HG03457 (cell line): Measurements from ENCODE around the gene LRP1.

Source experiments
- ATAC-seq: cut with Tn5 transposase; IDR thresholded peaks from one replicate; pipeline ENCODE4 v1.9.1; 2021; ENCODE audit warnings: moderate number of reproducible peaks; ENCODE audit not compliant: unreplicated experiment

LRP1 gene

GRCh38 chr12:57093415-57094207 lies 34.7 kb upstream of the LRP1 start:
- ATAC-seq, result no peak

DNA sequence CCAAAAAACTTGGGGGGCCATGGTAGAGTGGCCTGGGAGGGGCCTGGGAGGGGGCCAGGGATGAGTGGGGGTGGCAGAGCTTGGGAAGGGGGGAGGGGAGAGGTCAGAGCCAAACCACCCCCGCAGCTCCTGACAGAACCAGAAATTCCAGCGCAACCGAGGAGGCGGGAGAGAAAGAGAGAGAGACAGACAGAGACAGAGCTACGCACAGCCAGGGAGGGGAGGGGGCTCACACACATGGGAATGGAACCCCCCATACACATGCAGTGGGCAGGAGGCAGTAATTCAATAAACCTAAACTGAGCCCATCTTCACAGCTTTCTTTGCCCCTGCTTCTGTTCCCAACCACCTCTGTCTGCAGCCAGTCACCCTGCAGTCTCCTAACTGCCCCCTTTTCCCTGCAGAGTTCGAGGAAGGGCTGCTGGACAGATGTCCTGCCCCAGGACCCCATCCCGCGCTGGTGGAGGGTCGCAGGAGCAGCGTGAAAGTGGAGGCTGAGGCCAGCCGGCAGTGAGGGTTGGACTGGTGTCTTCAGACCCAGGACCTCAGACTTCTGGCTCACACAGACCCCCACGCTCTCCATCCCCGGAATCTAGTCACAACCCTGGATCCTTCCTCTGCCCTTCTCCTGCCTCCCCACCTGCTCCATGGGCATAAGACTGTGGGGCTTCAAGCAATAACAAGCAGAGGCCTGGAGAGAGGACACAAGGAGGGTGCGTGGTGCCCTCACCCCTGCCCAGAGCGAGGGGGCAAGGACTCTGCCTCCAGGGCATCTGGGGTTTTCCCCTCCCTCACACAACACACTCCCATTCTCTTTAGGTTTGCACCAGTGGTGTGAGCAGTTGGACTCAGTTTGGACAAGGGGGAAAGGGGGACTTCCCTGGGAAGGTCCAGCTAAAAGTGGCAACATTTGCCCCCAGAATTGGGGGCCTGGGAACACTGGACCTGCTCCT lies 33.8 kb upstream of the LRP1 start:
- ATAC-seq, result no peak

DNA sequence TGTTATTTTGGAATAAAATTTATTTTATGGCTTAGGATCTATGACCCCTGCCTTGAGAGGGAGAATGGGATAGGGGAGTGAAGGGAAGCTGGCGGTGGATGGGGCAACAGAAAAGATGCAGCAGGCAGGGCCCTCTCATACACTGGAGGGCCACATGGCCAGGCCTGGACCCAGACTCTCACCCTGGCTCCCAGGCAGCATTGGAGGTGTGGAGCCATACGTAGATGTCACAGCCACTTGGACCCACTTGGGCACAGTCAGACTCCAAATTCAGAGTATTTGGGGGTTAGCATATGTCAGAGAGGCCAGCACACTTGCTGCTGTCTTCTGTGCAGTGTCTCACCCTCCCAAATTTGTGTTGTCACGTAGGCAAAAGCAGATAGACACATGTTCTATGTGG lies 32.8 kb upstream of the LRP1 start:
- no peak for ATAC-seq

DNA sequence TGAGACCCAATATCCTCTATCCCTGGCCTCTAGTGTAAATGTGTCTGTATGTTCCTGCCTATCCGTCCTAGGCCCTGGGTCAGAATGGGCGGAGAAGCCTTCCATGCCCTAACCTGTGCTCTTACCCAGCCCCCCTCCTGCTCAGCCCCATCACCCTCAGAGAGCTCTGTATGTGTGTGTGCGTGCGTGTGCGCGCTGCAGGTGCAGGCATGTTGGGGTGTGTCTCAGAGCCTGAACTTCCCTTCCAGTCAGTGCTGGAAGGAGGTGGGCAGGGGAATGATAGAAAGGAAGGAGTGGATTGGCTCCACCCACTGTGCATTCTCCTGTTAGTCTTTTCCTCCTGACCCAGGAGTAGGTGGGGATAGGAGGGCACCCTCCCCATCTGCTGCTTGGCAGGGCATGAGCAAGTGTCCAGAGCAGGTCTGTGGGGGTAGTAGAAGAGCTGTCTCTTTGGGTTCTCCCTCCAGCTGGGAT lies 32.1 kb upstream of the LRP1 start:
- no peak for ATAC-seq

GRCh38 chr12:57096748-57097553 lies 31.3 kb upstream of the LRP1 start:
- no peak for ATAC-seq

DNA sequence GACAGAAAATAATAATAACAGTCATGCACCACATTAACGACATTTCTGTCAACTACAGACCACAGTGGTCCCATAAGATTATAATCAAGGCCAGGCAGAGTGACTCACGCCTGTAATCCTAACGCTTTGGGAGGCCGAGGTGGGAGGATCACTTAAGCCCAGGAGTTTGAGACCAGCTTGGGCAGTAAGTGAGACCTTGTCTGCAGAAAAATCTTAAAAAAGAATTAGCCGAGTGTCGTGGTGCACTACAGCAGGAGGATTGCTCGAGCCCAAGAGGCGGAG lies 30.8 kb upstream of the LRP1 start:
- no peak for ATAC-seq

GRCh38 chr12:57098546-57098945 lies 29.7 kb upstream of the LRP1 start:
- ATAC-seq, result no peak

GRCh38 chr12:57099047-57099714 lies 29.1 kb upstream of the LRP1 start:
- ATAC-seq, result no peak

DNA sequence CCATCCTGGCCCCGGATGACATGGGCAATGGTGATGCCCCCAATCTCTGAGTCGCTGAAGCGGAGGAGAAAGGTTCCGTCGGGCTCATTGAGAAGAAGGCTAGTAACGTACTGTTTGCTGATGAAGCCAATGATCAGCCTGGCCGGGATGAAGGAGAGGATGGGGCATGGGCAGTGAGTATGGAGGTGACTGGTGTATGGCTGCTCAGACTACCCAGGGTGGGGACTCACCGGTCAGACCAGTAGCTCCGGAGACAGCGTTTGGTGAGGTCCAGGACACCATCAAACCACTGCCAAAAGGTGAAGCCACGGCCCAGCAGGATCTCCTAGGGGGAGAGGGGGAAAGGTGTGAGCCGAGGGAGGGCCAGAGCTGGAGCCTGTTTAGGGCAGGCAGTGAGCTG lies 28.5 kb upstream of the LRP1 start:
- no peak for ATAC-seq

GRCh38 chr12:57101892-57102695 lies 26.2 kb upstream of the LRP1 start:
- no peak for ATAC-seq

GRCh38 chr12:57103856-57104255 lies 24.4 kb upstream of the LRP1 start:
- no peak for ATAC-seq

- ATAC-seq, result no peak
These were observed 23.9 kb upstream of the LRP1 start for GRCh38 chr12:57104292-57104910.

- ATAC-seq, result no peak
These were observed 23.1 kb upstream of the LRP1 start for GRCh38 chr12:57105011-57105753.

GRCh38 chr12:57106021-57106708 lies 22.1 kb upstream of the LRP1 start:
- ATAC-seq, result no peak

- no peak for ATAC-seq
These were observed 20.7 kb upstream of the LRP1 start for GRCh38 chr12:57107456-57108155.

GRCh38 chr12:57109207-57110103 lies 18.8 kb upstream of the LRP1 start:
- ATAC-seq, result no peak
